Stimulated activated CD4-positive, alpha-beta T cell treated with anti-CD3 and anti-CD28 coated beads, Interleukin-12 subunit alpha, Interleukin-12 subunit beta, amount 100 ng/mL, for 48 hours (primary cell): ENCODE measurements around the gene SIM2.

Experiments
- DNase-seq, 3 donors: peaks; one replicate each; pipeline ENCODE4 v3.0.0-alpha.2; 2020; ENCODE audit warnings: low read depth in 2 of 3, low spot score in 1 of 3

SIM2 gene

DNA sequence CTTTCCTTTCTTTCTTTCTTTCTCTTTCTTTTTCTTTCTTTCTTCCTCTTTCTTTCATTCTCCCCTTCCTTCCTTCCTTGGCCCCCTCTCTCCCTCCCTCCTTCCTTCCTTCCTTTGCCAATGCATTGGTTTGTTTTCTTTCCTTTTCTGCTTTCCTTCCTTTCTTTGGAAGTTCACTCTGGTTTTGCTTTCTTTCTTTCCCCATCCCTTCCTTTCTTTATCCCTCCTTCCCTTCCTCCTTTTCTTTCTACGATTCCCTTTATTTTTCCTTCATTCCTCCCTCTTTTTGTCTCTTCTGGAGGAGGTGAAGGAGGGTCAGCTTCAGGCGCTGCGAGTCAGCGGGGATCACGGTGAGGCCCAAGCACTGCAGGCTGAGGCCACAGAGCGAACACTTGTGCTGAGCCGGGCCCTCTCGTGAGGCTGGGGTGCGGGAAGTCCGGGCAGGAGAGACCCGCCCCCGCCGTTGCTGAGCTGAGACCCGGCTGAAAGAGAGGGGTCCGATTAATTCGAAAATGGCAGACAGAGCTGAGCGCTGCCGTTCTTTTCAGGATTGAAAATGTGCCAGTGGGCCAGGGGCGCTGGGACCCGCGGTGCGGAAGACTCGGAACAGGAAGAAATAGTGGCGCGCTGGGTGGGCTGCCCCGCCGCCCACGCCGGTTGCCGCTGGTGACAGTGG is 1.5 kb downstream of the SIM2 start:
- no peak for DNase-seq

DNA sequence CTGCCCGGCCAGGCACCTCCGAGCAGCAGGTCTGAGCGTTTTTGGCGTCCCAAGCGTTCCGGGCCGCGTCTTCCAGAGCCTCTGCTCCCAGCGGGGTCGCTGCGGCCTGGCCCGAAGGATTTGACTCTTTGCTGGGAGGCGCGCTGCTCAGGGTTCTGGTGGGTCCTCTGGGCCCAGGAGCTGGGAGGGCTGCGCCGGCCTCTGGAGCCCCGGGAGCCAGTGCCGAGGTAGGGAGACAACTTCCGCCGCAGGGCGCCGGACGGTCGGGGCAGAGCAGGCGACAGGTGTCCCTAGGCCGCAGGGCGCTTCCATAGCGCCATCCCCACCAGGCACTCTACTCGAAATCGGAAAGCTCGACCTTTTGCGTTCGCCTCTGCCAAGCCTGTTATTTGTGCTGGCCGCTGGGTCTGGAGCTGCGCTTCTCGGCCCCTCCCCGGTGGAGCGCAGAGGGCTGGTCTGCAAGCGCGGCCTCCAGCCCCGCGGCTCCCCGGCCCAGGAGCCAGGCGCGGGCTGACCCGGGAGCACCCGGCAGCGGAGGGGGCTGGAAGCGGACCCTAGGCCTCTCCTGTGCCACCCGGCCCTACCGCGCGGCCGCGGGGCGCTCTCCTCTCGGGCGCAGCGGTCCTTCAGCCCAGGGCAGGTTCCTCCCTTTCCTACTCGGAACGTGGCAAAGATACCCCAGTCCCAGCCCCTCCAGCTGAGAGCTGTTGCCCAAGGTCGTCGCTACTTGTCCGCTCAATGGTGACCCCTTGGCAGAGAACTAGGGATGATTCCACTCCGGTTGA is 2.2 kb downstream of the SIM2 start:
- no peak for DNase-seq

DNA sequence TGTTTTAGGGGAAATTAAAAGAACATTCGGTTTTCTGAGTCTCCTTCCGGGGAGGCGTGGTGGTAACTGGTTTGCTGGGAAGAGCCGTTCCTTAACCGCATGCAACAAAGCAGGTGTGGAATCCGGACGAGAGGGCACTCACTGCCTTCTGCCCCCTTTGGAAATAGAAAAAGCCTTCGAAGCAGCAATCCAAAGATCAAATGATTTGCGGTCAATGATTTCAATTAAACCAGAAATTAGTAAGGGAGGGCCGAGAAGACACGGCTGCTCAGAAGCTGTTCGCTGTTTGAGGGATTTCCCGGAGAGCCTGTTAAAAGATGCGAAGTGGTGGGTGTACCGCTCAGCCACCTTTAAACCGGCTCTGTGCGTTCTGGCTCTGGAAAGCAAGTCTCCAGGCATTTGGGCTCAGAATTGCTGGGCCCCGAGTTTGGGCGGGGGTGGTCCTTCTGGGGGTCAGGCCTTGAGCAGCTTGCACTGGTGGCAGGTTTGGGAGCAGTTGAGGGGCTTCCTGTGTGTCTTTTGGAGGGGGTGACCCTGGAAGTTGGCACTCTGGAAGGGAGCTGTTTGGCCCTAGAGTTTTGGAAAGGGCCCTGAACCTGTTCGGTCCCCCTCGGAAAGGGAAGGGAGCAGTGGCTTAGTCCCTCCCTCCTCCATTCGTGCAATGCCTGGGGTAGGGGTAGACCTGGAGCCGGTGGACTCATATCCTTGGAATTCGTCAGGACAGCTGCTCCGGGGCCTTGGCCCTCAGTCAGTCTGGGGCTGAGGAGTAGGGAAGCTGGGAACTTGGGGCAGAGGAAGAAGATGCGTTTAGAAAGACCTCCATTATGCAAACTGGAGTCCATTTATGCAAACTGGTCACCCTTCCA is 3.1 kb downstream of the SIM2 start:
- DNase-seq, result no peak

DNA sequence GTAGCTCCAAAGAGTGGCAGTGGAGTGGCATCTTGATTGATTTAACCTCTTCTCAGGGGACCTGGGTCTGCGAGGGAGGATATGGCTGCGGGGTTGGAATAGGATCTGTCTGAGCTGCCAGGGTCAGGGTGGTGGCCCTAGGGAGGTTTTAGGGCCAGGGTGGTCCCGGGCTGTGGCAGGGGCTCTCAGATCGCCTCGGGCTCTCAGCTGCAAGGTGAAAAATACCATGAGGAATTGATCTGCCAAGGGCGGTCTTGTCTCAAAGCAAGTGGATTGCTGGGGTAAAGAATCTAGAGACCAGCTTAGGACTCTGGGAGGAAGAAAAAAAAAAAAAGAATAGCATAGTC is 3.7 kb downstream of the SIM2 start:
- DNase-seq, result no peak

DNA sequence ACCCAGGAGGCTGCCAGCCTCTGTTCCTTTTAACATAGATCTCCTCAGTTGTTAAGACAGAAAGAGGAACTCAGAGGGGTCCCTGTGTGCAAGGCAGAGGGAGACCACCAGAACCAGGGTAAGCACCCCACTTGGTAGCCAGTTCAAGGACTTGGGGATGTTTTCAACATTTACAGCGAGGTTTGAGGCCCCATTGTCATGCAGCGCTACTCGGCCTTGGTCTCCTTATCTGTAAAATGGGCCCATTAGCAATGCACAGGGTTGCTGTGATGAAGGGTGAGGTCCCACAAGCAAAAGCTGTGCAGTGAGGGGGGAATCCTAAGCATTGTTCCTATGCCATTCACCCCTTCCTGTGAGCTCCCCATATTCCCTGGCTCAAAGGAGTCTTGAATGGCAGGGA is 4.2 kb downstream of the SIM2 start:
- no peak for DNase-seq

DNA sequence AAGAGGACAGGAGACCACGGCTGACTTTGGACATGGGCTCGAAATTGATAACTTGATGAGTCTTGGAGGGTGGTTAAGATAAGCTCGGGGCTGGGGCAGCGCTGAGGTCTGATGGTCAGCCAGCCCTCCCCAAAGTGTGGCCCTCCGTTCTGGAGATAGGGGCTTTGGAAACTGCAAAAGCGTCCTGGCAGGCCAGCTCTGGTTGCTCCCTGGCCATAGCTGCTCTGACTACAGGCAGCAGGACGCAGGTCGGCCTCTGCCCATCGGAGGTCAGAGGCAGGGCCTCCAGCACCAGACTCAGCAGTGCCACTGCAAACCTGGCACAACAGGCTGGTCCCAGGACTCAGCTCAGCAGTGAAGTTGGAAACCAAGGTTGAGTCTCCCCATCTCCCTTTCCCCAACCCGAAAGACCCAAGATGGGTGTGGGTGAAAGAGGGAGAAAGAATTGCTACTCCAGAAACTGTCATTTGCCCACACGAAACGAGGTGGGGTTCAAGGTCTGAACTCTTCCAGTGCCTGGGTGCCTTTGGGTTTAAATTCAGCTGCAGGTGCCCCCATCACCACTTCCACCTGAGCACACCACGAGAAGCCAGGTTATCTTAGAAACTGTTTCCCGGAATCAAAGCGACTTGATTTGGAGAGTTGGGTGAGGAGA is 4.8 kb downstream of the SIM2 start:
- no peak for DNase-seq

DNA sequence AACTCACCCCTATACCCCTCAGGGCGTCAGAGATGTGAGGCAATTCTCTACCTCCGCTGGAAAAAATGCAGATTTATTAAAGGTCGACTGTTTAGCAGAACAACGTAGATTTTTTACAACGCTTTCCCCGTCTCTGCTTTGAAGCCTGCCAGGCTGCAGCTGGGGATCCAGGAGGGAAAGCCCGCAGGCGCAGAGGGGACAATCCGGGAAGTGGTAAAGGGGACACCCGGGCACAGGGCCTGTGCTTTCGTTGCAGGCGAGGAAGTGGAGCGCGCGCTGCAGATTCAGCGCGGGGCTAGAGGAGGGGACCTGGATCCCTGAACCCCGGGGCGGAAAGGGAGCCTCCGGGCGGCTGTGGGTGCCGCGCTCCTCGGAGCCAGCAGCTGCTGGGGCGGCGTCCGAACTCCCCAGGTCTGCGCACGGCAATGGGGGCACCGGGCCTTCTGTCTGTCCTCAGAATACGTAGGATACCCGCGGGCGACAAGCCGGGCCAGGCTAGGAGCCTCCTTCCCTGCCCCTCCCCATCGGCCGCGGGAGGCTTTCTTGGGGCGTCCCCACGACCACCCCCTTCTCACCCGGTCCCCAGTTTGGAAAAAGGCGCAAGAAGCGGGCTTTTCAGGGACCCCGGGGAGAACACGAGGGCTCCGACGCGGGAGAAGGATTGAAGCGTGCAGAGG is 5.5 kb downstream of the SIM2 start:
- no peak for DNase-seq

DNA sequence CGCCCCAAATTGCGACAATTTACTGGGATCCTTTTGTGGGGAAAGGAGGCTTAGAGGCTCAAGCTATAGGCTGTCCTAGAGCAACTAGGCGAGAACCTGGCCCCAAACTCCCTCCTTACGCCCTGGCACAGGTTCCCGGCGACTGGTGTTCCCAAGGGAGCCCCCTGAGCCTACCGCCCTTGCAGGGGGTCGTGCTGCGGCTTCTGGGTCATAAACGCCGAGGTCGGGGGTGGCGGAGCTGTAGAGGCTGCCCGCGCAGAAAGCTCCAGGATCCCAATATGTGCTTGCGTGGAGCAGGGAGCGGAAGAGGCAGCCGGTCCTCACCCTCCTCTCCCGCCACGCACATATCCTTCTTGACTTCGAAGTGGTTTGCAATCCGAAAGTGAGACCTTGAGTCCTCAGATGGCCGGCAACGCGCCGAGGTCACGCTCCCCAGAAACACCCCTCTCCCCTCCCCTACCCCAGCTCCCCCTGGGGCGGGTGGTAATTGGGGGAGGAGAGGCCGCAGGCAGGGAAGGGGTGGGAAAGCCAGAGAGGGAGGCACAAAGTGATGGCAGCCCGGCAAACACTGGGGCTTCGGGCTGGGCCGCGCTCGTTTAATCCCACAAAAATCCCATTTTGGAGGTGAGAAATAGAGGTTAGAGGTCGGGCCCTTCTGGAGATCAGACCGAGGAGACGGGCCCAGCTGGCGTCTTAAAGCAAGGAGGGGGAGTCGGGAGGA is 6.2 kb downstream of the SIM2 start:
- no peak for DNase-seq

DNA sequence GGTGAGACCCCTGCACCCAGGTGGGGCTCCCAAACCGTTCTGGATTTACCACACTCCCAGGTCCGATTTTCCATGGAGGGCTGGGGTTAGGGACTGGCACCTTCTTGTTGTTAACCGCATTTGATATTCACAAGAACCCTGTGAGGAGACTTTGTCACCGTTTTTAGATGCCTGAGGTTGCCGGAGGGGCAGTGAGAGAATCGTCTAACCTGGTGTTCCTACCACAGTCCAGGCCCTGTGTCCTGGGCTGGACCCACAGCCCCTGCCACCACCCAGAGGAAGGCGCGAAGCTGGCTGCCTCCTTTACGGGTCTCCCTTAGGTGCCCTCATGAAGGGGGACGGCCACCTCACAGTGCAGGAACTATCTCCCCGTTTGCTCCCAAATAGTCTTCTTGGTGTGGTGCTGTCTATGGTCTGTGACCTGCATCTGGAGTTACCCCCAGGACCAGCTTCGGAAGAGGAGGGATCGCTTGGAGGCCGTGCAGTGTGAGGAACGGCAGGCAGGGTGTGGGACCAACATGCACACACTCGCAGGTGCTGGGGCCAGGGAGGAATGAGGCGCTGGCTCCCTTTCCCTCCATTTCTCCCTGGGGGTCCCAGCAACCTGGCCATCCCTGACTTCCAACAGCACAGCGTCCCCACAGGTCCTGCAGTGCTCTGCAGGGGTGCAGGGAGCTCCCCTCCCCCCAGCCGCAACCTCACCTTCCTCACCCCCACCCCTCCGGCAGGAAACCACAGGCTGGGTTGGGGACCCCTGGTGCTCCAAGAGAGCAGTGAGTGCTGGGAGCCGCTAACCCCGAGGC is 7.0 kb downstream of the SIM2 start:
- no peak for DNase-seq

DNA sequence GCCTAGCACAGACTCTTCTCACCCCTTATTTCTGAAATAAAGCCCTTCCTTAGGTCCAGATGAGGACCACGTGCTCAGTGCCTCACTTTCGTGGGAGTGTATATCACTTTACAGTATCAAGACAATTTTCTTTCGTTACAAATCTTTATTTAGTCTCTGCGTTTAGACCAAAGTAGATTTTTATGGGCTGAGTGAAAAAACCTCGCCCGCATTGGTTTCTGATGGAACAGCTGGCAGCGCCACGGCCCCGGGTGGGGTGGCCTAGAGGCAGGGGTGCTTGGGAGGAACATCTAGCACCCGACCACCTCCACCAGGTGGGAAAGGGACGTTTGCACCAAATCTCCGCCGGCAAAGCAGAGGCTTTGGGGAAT is 7.6 kb downstream of the SIM2 start:
- DNase-seq, result no peak

DNA sequence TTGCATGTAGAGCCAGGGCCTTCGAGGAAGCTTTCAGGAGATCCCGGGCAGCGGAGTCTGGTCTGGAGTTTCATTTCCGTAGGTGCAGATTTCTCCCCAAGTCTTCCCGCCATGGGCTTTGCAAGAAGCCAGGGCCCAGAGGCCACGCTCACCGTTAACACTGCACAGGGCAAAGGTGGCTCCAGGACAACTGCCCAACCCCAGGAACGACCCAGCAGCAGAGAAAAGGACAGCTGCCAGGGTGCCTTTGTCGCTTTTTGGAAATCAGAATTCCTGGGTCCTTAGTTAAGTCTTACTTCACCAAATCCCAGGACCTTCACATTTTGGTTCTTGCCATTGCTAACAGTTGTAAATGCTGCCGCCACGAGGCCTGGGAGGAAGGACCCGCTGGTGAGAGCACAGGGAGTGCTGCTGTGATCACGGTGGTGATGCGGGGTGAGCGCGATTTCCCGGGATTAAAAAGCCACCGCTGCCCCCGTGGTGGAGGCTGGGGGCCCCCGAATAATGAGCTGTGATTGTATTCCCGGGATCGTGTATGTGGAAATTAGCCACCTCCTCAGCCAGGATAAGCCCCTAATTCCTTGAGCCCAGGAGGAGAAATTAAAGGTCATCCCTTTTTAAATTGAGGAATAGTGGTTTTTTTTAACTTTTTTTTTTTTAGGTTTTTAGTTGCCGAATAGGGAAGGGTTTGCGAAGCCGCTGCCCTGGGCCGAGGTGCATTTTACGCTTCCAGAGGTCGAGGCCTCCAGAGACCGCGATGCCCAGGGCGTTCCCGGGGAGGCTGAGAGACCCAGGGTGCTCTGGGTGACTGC is 8.2 kb downstream of the SIM2 start:
- no peak for DNase-seq

DNA sequence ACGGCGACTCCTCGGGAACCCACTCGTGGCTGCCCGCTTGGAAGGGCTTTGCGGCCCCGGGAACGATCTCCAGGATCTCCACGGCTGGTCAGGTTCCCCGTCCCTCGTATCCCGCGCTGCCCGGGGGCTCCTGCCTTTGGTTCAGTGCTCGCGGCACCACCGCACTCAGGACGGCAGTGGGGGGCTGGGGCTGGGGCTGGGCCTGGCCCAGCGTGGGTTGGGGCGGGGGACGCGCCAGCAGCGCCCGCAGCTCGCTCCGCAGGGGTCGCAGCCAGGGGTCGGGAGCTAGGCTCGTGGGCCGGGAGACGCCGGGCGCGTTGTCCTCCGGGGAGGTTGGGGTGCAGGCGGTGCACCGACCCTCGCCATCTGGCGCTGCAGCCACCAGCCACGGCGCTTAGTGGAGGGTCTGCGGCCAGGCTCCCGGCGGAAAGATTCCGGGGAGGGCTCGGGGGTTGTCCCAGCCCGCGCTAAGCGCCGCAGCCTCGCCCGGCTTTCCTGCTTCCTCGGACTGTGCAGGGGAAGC is 8.9 kb downstream of the SIM2 start:
- no peak for DNase-seq

DNA sequence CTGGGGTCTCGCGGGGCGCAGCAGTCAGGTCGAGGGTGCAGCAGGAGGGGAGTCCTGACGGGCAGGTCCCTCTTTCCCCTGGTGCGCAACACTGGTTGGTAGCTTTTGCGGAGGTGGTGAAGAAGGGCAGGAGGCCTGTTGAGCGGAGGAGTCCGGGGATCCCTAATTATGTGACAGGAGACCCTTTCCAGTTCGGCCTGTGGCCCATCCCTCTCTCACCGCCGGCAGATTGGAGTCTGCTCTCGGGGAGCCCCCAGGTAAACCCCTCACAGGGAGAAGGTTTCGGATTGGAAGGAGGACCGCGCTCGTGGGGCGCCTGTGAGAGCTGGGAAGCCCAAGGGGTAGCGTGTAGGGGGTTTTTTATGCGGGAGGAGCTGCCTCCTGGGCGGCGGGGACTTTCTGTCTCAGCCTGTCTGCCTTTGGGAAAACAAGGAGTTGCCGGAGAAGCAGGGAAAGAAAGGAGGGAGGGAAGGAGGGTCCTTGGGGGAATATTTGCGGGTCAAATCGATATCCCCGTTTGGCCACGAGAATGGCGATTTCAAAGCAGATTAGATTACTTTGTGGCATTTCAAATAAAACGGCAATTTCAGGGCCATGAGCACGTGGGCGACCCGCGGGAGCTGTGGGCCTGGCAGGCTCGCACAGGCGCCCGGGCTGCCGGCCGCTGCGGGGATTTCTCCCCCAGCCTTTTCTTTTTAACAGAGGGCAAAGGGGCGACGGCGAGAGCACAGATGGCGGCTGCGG is 9.5 kb downstream of the SIM2 start:
- DNase-seq, result no peak

DNA sequence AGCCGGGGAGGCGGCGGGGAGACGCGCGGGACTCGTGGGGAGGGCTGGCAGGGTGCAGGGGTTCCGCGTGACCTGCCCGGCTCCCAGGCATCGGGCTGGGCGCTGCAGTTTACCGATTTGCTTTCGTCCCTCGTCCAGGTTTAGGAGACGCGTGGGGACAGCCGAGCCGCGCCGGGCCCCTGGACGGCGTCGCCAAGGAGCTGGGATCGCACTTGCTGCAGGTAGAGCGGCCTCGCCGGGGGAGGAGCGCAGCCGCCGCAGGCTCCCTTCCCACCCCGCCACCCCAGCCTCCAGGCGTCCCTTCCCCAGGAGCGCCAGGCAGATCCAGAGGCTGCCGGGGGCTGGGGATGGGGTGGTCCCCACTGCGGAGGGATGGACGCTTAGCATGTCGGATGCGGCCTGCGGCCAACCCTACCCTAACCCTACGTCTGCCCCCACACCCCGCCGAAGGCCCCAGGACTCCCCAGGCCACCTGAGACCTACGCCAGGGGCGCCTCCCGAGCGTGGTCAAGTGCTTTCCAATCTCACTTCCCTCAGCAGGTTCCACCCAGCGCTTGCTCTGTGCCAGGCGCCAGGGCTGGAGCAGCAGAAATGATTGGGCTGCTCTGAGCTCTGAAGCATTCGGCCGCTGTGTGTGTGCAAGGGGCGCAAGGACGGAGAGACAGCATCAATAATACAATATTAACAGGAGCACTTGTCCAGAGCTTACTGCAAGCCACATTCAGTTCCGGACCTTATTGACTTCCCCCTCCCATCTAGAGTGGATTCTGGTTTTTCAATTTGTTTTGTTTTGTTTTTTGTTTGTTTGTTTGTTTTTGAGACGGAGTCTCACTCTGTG is 10.3 kb downstream of the SIM2 start:
- no peak for DNase-seq

DNA sequence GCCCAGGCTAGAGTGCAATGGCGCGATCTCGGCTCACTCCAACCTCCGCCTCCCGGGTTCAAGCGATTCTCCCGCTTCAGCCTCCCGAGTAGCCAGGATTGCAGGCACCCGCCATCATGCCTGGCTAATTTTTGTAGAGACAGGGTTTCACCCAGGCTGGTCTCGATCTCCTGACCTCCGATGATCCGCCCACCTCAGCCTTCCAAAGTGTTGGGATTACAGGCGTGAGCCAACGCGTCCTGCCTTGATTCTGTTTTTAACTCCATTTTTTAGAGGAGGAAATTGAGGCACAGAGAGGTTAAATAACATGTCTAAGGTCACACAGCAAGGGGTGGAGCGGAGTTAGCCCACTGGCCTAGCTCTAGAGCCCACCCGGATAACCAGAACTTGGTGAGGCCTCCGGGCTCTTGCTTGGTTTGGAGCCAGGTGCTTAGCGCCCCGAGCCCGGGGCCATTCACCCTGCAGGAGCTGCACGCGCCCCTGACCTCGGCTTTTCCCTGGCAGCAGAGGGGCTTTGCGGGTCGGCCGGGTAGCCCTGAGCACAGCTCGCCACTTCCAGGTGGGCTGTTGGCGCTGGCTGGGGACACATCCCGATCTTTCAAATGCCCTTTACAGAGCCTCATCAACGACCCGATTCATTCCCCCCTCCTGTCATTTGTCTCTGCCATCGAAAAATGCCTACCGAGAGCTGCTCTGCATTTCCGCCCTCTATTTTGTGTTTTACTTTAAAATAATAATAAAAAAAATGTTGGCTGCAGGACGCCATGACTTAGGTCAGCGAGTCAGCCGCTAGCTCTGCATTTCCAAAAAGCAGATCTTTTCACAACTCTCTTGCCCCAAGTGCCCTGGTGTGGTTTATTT is 11.2 kb downstream of the SIM2 start:
- no peak for DNase-seq

DNA sequence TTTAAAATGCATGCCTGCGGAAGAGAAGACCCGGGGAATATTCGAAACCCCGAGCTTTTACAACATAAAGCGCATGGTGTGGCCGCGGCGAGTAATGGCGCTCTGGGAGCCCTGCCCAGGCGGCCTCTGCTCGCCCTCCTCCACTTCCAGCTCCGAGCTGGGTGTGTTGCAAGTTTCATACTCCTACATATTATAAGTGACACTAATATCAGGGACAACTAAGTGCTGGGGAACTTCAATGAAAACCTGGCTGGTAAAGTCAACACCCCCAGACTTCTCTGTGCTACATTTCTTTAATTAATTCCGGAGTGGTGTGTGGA is 11.8 kb downstream of the SIM2 start:
- no peak for DNase-seq
